GM12891 (cell line): ENCODE data around the gene CD86.

Experiments used
- PAX5 ChIP-seq: IDR thresholded peaks from 2 replicates; pipeline ENCODE4 v1.6.1; 2011; ENCODE audit warnings: low read length, moderate library complexity, mild to moderate bottlenecking; ENCODE audit not compliant: insufficient read depth, severe bottlenecking
- POLR2A ChIP-seq: IDR thresholded peaks from 2 replicates; pipeline ENCODE4 v1.6.1; 2011; ENCODE audit warnings: low read depth, low read length, control low read depth
- POLR2AphosphoS5 ChIP-seq: IDR thresholded peaks from 2 replicates; pipeline ENCODE4 v1.6.1; 2011; ENCODE audit warnings: low read depth, low read length, control low read depth
- POU2F2 ChIP-seq: IDR thresholded peaks from 2 replicates; pipeline ENCODE4 v1.6.1; 2011; ENCODE audit warnings: low read depth, mild to moderate bottlenecking, control low read depth, low read length, moderate library complexity
- SPI1 ChIP-seq: IDR thresholded peaks from 2 replicates; pipeline ENCODE4 v1.6.1; 2011; ENCODE audit warnings: low read depth, low read length, control low read depth
- TAF1 ChIP-seq: IDR thresholded peaks from 2 replicates; pipeline ENCODE4 v1.6.1; 2011; ENCODE audit warnings: low read depth, low read length, control low read depth

GRCh38 chr3:122099255-122099654, 44.1 kb downstream of the CD86 start:
- TF ChIP-seq POLR2AphosphoS5 = no peak
- no peak for TF ChIP-seq POLR2A
- no peak for TF ChIP-seq TAF1
- TF ChIP-seq SPI1 = no peak
- TF ChIP-seq POU2F2 = no peak
- no peak for TF ChIP-seq PAX5
